H1 (cell line): ENCODE data around the gene CYP11A1. TPM values are rescaled to one million over a fixed set of nuclear protein-coding genes. Genes with fewer than 3 reads are reported as not detected.

Experiments used
- CTCF ChIA-PET: fragments of 300-600 bp; sonication (Branson Sonifier 250); formaldehyde crosslinking; loops from one replicate; lab custom pipeline; 2021; ENCODE audit not compliant: partially characterized antibody; lab: Charles Lee
- POLR2A ChIA-PET: fragments of 300-600 bp; sonication (Branson Sonifier 250); formaldehyde crosslinking; loops from one replicate; lab custom pipeline; 2021; ENCODE audit warnings: inconsistent platforms; ENCODE audit not compliant: partially characterized antibody; lab: Charles Lee
- DNase-seq, 2 experiments: peaks; one replicate each; pipeline versions ENCODE4 v3.0.0 to v3.0.0-alpha.2; 2010 to 2022; ENCODE audit warnings: low spot score in 2 of 2, low read depth in 1 of 2, mixed read lengths in 1 of 2
- FAIRE-seq: peaks from 2 replicates; lab custom pipeline; 2011; peaks lifted over from hg19 to GRCh38; lab: Jason Lieb, UNC
- H2AFZ ChIP-seq: 2 replicates; pipeline ENCODE4 v1.8.1; 2012; ENCODE audit warnings: low read length, inconsistent platforms
- H2AK5ac ChIP-seq: 2 replicates; pipeline ENCODE4 v1.6.1; 2013; ENCODE audit warnings: low read depth, low read length
- H2BK120ac ChIP-seq: replicated peaks from 2 replicates; pipeline ENCODE3; 2013; ENCODE audit warnings: low read depth, low read length, inconsistent platforms
- H2BK12ac ChIP-seq: 2 replicates; pipeline ENCODE4 v1.6.1; 2013; ENCODE audit warnings: low read depth, low read length
- H2BK15ac ChIP-seq: 2 replicates; pipeline ENCODE4 v1.6.1; 2013; ENCODE audit warnings: low read length
- H2BK20ac ChIP-seq: 2 replicates; pipeline ENCODE4 v1.6.1; 2013; ENCODE audit warnings: low read length
- H2BK5ac ChIP-seq: 2 replicates; pipeline ENCODE4 v1.6.1; 2013; ENCODE audit warnings: low read depth, low read length
- H3K14ac ChIP-seq: 2 replicates; pipeline ENCODE4 v1.6.1; 2013; ENCODE audit warnings: inconsistent platforms; ENCODE audit not compliant: insufficient read length
- H3K18ac ChIP-seq: 2 replicates; pipeline ENCODE4 v1.6.1; 2013; ENCODE audit warnings: low read length; ENCODE audit errors: extremely low read depth
- H3K23ac ChIP-seq: 2 replicates; pipeline ENCODE4 v1.6.1; 2013; ENCODE audit warnings: inconsistent platforms; ENCODE audit not compliant: insufficient read length
- H3K23me2 ChIP-seq: 2 replicates; pipeline ENCODE4 v1.6.1; 2013; ENCODE audit warnings: low read depth, low read length
- H3K27ac ChIP-seq: 2 replicates; pipeline ENCODE4 v1.6.1; 2011; ENCODE audit warnings: low read depth, low read length, inconsistent platforms
- H3K27me3 ChIP-seq, 4 experiments: replicated peaks in 1 of 4; 1 replicate in 1 of 4; 2 replicates in 3 of 4; pipeline versions ENCODE4 v1.6.1 to v1.8.1; 2011 to 2013; ENCODE audit warnings: low read length in 3 of 4, mild to moderate bottlenecking in 3 of 4, inconsistent platforms in 2 of 4, mixed read lengths in 2 of 4, moderate library complexity in 1 of 4; ENCODE audit not compliant: control insufficient read depth in 3 of 4, insufficient read depth in 3 of 4; ENCODE audit errors: extremely low read depth in 1 of 4
- H3K36me3 ChIP-seq, 4 experiments: 2 replicates each; pipeline versions ENCODE4 v1.6.1 to v1.8.1; 2011 to 2013; ENCODE audit warnings: mild to moderate bottlenecking in 4 of 4, low read length in 3 of 4, moderate library complexity in 2 of 4, control low read depth in 1 of 4, inconsistent platforms in 1 of 4; ENCODE audit not compliant: insufficient read depth in 4 of 4, control insufficient read depth in 2 of 4
- H3K4ac ChIP-seq: replicated peaks from 2 replicates; pipeline ENCODE3; 2013; ENCODE audit warnings: low read length, low read depth, mixed read lengths, inconsistent platforms; ENCODE audit not compliant: insufficient read length
- H3K4me1 ChIP-seq, 4 experiments: replicated peaks in 1 of 4; 1 replicate in 1 of 4; 2 replicates in 3 of 4; pipeline versions ENCODE4 v1.6.1 to v1.8.1; 2011 to 2013; ENCODE audit warnings: low read length in 3 of 4, inconsistent platforms in 2 of 4, mixed read lengths in 1 of 4; ENCODE audit not compliant: insufficient read depth in 4 of 4, control insufficient read depth in 3 of 4
- H3K4me2 ChIP-seq, 2 experiments: 2 replicates each; pipeline versions ENCODE4 v1.6.1 to v1.8.1; 2011 to 2013; ENCODE audit warnings: low read depth in 2 of 2, low read length in 2 of 2, control low read depth in 1 of 2, inconsistent platforms in 1 of 2, mild to moderate bottlenecking in 1 of 2; ENCODE audit not compliant: insufficient read depth in 1 of 2
- H3K4me3 ChIP-seq, 4 experiments: fragments of 200-600, 300-600 bp in 1 of 4; sonication (generic), shearing (Covaris generic), sonication (Bioruptor Twin) in 1 of 4; 2 replicates each; pipeline versions ENCODE4 v1.5.1 to v1.8.1; 2011 to 2016; ENCODE audit warnings: low read length in 4 of 4, low read depth in 3 of 4, control low read depth in 2 of 4, inconsistent platforms in 2 of 4, mild to moderate bottlenecking in 2 of 4, mixed read lengths in 1 of 4, moderate library complexity in 1 of 4; ENCODE audit not compliant: insufficient read depth in 2 of 4; ENCODE audit errors: extremely low read depth in 1 of 4
- H3K56ac ChIP-seq: replicated peaks from 2 replicates; pipeline ENCODE3; 2013; ENCODE audit warnings: low read depth, mild to moderate bottlenecking, mixed read lengths, low read length, inconsistent platforms; ENCODE audit not compliant: insufficient read length
- H3K79me1 ChIP-seq: 2 replicates; pipeline ENCODE4 v1.6.1; 2013; ENCODE audit warnings: low read depth, low read length, control low read depth
- H3K79me2 ChIP-seq, 2 experiments: 2 replicates each; pipeline versions ENCODE4 v1.6.1 to v1.8.1; 2012 to 2013; ENCODE audit warnings: low read length in 2 of 2, mild to moderate bottlenecking in 2 of 2, inconsistent platforms in 1 of 2; ENCODE audit not compliant: insufficient read depth in 2 of 2, control insufficient read depth in 1 of 2
- H3K9ac ChIP-seq, 4 experiments: replicated peaks in 1 of 4; 1 replicate in 1 of 4; 2 replicates in 3 of 4; pipeline versions ENCODE4 v1.6.1 to v1.8.1; 2011 to 2013; ENCODE audit warnings: low read depth in 3 of 4, low read length in 3 of 4, control low read depth in 2 of 4, mild to moderate bottlenecking in 2 of 4, moderate library complexity in 2 of 4, inconsistent platforms in 1 of 4; ENCODE audit errors: extremely low read depth in 1 of 4
- H3K9me3 ChIP-seq, 2 experiments: 2 replicates each; pipeline versions ENCODE4 v1.6.1 to v1.8.1; 2012 to 2013; ENCODE audit warnings: mild to moderate bottlenecking in 2 of 2, moderate library complexity in 2 of 2, control low read depth in 1 of 2, inconsistent platforms in 1 of 2, low read depth in 1 of 2, low read length in 1 of 2, mixed read lengths in 1 of 2; ENCODE audit not compliant: insufficient read depth in 2 of 2
- H4K20me1 ChIP-seq, 2 experiments: replicated peaks in 1 of 2; 2 replicates each; pipeline versions ENCODE3 to v1.8.1; 2011 to 2013; ENCODE audit warnings: inconsistent platforms in 2 of 2, low read length in 2 of 2, mild to moderate bottlenecking in 1 of 2; ENCODE audit not compliant: insufficient read depth in 2 of 2, control insufficient read depth in 1 of 2
- H4K5ac ChIP-seq: 2 replicates; pipeline ENCODE4 v1.6.1; 2013; ENCODE audit warnings: low read length, low read depth, mixed read lengths, inconsistent platforms; ENCODE audit not compliant: insufficient read length
- H4K8ac ChIP-seq: 2 replicates; pipeline ENCODE4 v1.8.0; 2013; ENCODE audit warnings: mild to moderate bottlenecking, moderate library complexity, low read length, inconsistent platforms; ENCODE audit not compliant: insufficient read depth; ENCODE audit errors: extremely low read depth
- H4K91ac ChIP-seq: replicated peaks from 2 replicates; pipeline ENCODE3; 2013; ENCODE audit warnings: low read length, mixed read lengths, inconsistent platforms; ENCODE audit not compliant: insufficient read length
- BRCA1 ChIP-seq: IDR thresholded peaks from 2 replicates; pipeline ENCODE4 v1.6.1; 2012; ENCODE audit warnings: low read depth, low read length, improper control_type of control experiment
- CHD1 ChIP-seq: IDR thresholded peaks from 2 replicates; pipeline ENCODE4 v1.6.1; 2012; ENCODE audit warnings: low read depth, low read length, improper control_type of control experiment
- CREB1 ChIP-seq: IDR thresholded peaks from 2 replicates; pipeline ENCODE4 v1.6.1; 2012; ENCODE audit warnings: inconsistent platforms
- MAFK ChIP-seq: IDR thresholded peaks from 2 replicates; pipeline ENCODE4 v1.6.1; 2012; ENCODE audit warnings: low read depth, mild to moderate bottlenecking, improper control_type of control experiment, low read length
- SP1 ChIP-seq: IDR thresholded peaks from 2 replicates; pipeline ENCODE4 v1.6.1; 2011; ENCODE audit warnings: low read depth, low read length
- SP4 ChIP-seq: IDR thresholded peaks from 2 replicates; pipeline ENCODE4 v1.6.1; 2012; ENCODE audit warnings: low read length, inconsistent platforms
- SRF ChIP-seq: IDR thresholded peaks from 2 replicates; pipeline ENCODE4 v1.6.1; 2011; ENCODE audit warnings: mild to moderate bottlenecking, low read depth, low read length, moderate library complexity
- TAF7 ChIP-seq: optimal IDR thresholded peaks from 2 replicates; pipeline ENCODE3; 2011; ENCODE audit warnings: low read depth, mild to moderate bottlenecking, inconsistent platforms, low read length, moderate library complexity, borderline replicate concordance
- YY1 ChIP-seq: IDR thresholded peaks from 2 replicates; pipeline ENCODE4 v1.6.1; 2011; ENCODE audit warnings: low read depth, mild to moderate bottlenecking, low read length
- WGBS, 2 experiments: shearing (Covaris generic) in 1 of 2; methylation state at CpG; one replicate each; pipeline versions ENCODE4 v1.1.6 to v1.1.7; 2013 to 2015; ENCODE audit warnings: low lambda C conversion rate in 2 of 2, mixed read lengths in 2 of 2, inconsistent platforms in 1 of 2, low coverage in 1 of 2, missing lambda C conversion rate in 1 of 2; ENCODE audit not compliant: insufficient replicate concordance in 2 of 2, insufficient coverage in 1 of 2, insufficient read length in 1 of 2; ENCODE audit errors: extremely low coverage in 1 of 2, missing lambda C conversion rate in 1 of 2; 5-methylcytosine and 5-hydroxymethylcytosine counted together
- polyA plus RNA-seq, 7 experiments: library from polyadenylated mRNA; depleted of rRNA in 3 of 7; stranded (reverse) in 5 of 7; unstranded in 2 of 7; fragments of >200 nt in 5 of 7; fragments of 200-250 nt in 2 of 7; gene quantifications; 1 replicate in 5 of 7; 2 replicates in 1 of 7; 4 replicates in 1 of 7; pipeline versions ENCODE4 v1.2.1 to v1.2.3, GENCODE V29; 2011 to 2013; ENCODE audit warnings: missing spikeins in 2 of 7, mixed read lengths in 2 of 7
- total RNA-seq: library from RNA; stranded (reverse); fragmentation: NEBNext Ultra II Directional; extraction: Animal tissue kit (Norgen Biotek cat#: 25700); gene quantifications from 2 replicates; pipeline ENCODE4 v1.2.1, GENCODE V29; 2021
- TF ChIP-seq, protein P1 (sequence below): IDR thresholded peaks from 2 replicates; pipeline ENCODE4 v1.6.1; 2012; ENCODE audit warnings: low read length, inconsistent platforms
- TF ChIP-seq, protein P2 (sequence below): IDR thresholded peaks from 2 replicates; pipeline ENCODE4 v1.6.1; 2011; ENCODE audit warnings: low read length, improper control_type of control experiment

CYP11A1 gene
- total and polyA plus RNA-seq, 2 of the 8 experiments (the other 6 are each of a cell fraction or from before 2014, with no cell fraction given), result 1.9 to 7.2 TPM

GRCh38 chr15:74417225-74417624, 49.8 kb upstream of the CYP11A1 start:
- Histone ChIP-seq H4K91ac (no peak overlapping the region), H3K27ac (no peak overlapping the region), H2BK5ac (no peak overlapping the region), H3K4me2 (no peak overlapping the region), H3K14ac (no peak overlapping the region), H3K18ac (no peak overlapping the region), H3K36me3 (peaks cover 0 to 7% (median under 1%) of the 10 kb centered on the region in 4 experiments; a peak in 3 of 8 replicates), H4K8ac (no peak overlapping the region), H3K9me3 (no peaks in the 10 kb centered on the region), H3K4me3 (no peak overlapping the region), H3K4me1 (peaks cover 0 to 16% (median 8%) of the 10 kb centered on the region in 4 experiments; a peak in 5 of 7 replicates), H2BK12ac (no peak overlapping the region), H3K9ac (no peak overlapping the region), H3K23me2 (peaks cover 3% of the 10 kb centered on the region; the same call in 1 of the 2 replicates), H4K5ac (no peak overlapping the region), H2BK120ac (no peak overlapping the region), H3K23ac (no peak overlapping the region), H3K79me2 (0 out of 4 replicates have a peak, but pooled peaks cover 0 to 6% of the 10 kb centered on the region in 2 experiments), H3K56ac (no peak overlapping the region), H3K79me1 (peaks cover 9% of the 10 kb centered on the region), H2BK20ac (no peak overlapping the region), H2AK5ac (no peak overlapping the region), H4K20me1 (peaks cover 6 to 13% of the 10 kb centered on the region in 2 experiments), H3K4ac (no peak overlapping the region), H2AFZ (no peak overlapping the region), H2BK15ac (no peak overlapping the region), H3K27me3 (no peaks in the 10 kb centered on the region)
- TF ChIP-seq TAF7, result no peak
- TF ChIP-seq BRCA1, result no peak
- TF ChIP-seq SP1, result no peak
- no peak for TF ChIP-seq MAFK
- TF ChIP-seq CREB1, result no peak
- TF ChIP-seq YY1, result no peak
- no peak for TF ChIP-seq SP4
- no peak for TF ChIP-seq SRF
- TF ChIP-seq, protein P1, sequence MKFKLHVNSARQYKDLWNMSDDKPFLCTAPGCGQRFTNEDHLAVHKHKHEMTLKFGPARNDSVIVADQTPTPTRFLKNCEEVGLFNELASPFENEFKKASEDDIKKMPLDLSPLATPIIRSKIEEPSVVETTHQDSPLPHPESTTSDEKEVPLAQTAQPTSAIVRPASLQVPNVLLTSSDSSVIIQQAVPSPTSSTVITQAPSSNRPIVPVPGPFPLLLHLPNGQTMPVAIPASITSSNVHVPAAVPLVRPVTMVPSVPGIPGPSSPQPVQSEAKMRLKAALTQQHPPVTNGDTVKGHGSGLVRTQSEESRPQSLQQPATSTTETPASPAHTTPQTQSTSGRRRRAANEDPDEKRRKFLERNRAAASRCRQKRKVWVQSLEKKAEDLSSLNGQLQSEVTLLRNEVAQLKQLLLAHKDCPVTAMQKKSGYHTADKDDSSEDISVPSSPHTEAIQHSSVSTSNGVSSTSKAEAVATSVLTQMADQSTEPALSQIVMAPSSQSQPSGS, result no peak
- TF ChIP-seq CHD1, result no peak
- TF ChIP-seq, protein P2, sequence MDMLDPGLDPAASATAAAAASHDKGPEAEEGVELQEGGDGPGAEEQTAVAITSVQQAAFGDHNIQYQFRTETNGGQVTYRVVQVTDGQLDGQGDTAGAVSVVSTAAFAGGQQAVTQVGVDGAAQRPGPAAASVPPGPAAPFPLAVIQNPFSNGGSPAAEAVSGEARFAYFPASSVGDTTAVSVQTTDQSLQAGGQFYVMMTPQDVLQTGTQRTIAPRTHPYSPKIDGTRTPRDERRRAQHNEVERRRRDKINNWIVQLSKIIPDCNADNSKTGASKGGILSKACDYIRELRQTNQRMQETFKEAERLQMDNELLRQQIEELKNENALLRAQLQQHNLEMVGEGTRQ, result no peak
- no peak for FAIRE-seq
- WGBS, 2 experiments, result 88% methylated on average over 13 of the region's 13 CpGs; no CpG with 5 or more reads in 1 of the 2 experiments
- CTCF ChIA-PET, result interaction anchor here (1.3 to 41.3 kb wide), 5 partner anchors 10 to 38 kb away, joined by 3 to 1311 read pairs (median 4); partner anchors contain the start of gene CYP11A1
- DNase-seq, result no peak
- POLR2A ChIA-PET, result interaction anchor here (0.9 to 1.7 kb wide), 2 partner anchors 15 to 128 kb away, joined by 3 to 5 read pairs; no protein-coding TSS in a partner anchor
